Nephron progenitor cell (in vitro differentiated cells): ENCODE measurements around the gene ABCF1.
A peak's percentile ranks its signal among the peaks of the same experiment; 100 is the strongest.
"Not testable (repeated sequence)": the region's sequence is repeated elsewhere in the genome, so short reads cannot be mapped to it uniquely, and the experiment has no call there.

Experiments
- DNase-seq: peaks from one replicate; pipeline ENCODE4 v3.0.0; 2021
- H3K27ac Mint-ChIP-seq: 2 replicates; pipeline ENCODE4 v1.8.0; 2021; ENCODE audit warnings: mild to moderate bottlenecking, moderate library complexity, mixed read lengths
- H3K27me3 Mint-ChIP-seq: 2 replicates; pipeline ENCODE4 v1.8.0; 2021; ENCODE audit warnings: mild to moderate bottlenecking, low read depth, mixed read lengths; ENCODE audit not compliant: poor library complexity
- H3K36me3 Mint-ChIP-seq: 2 replicates; pipeline ENCODE4 v1.8.0; 2021; ENCODE audit warnings: low read depth, mixed read lengths
- H3K4me1 Mint-ChIP-seq: 2 replicates; pipeline ENCODE4 v1.8.0; 2021; ENCODE audit warnings: mixed read lengths
- H3K4me3 Mint-ChIP-seq: 2 replicates; pipeline ENCODE4 v1.8.0; 2021; ENCODE audit warnings: mild to moderate bottlenecking, moderate library complexity, mixed read lengths
- H3K9me3 Mint-ChIP-seq: 2 replicates; pipeline ENCODE4 v1.8.0; 2021; ENCODE audit warnings: mild to moderate bottlenecking, moderate library complexity, mixed read lengths
- TF ChIP-seq, protein P1 (sequence below): fragments of 200-600 bp; sonication (generic); IDR thresholded peaks from 2 replicates; pipeline ENCODE4 v1.5.0; 2021; ENCODE audit warnings: antibody characterized with exemption

Gene ABCF1

GRCh38 chr6:30571075-30571761 lies at the start of gene ABCF1:
ABCF1 (plus strand) TSS chr6:30571442; CDS start chr6:30571488, 46 bp downstream.
- no peaks in the 10 kb centered on the region for H3K9me3 Mint-ChIP-seq
- H3K4me3 Mint-ChIP-seq, result peak within 1 kb of the TSS; percentile 95
- no peaks in the 10 kb centered on the region for H3K36me3 Mint-ChIP-seq
- TF ChIP-seq, protein P1, sequence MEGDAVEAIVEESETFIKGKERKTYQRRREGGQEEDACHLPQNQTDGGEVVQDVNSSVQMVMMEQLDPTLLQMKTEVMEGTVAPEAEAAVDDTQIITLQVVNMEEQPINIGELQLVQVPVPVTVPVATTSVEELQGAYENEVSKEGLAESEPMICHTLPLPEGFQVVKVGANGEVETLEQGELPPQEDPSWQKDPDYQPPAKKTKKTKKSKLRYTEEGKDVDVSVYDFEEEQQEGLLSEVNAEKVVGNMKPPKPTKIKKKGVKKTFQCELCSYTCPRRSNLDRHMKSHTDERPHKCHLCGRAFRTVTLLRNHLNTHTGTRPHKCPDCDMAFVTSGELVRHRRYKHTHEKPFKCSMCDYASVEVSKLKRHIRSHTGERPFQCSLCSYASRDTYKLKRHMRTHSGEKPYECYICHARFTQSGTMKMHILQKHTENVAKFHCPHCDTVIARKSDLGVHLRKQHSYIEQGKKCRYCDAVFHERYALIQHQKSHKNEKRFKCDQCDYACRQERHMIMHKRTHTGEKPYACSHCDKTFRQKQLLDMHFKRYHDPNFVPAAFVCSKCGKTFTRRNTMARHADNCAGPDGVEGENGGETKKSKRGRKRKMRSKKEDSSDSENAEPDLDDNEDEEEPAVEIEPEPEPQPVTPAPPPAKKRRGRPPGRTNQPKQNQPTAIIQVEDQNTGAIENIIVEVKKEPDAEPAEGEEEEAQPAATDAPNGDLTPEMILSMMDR, result no peak
- H3K27ac Mint-ChIP-seq, result peak within 1 kb of the TSS; percentile 90
- peaks cover 46% of the 10 kb centered on the region for H3K4me1 Mint-ChIP-seq
- DNase-seq, result peak; percentile 100
- peaks cover 16% of the 10 kb centered on the region for H3K27me3 Mint-ChIP-seq

- not testable (repeated sequence) for H3K4me1 Mint-ChIP-seq, DNase-seq, H3K27ac Mint-ChIP-seq, H3K36me3 Mint-ChIP-seq, H3K4me3 Mint-ChIP-seq
- Mint-ChIP-seq H3K9me3 (peaks cover 33% of the 10 kb centered on the region), H3K27me3 (peaks cover 48% of the 10 kb centered on the region)
Measured at GRCh38 chr6:30521952-30522351, 49.3 kb upstream of the ABCF1 start.

GRCh38 chr6:30526444-30526843 lies 44.8 kb upstream of the ABCF1 start:
- not testable (repeated sequence) for H3K36me3 Mint-ChIP-seq, H3K27ac Mint-ChIP-seq, DNase-seq, H3K4me3 Mint-ChIP-seq
- Mint-ChIP-seq H3K4me1 (peaks cover 12% of the 10 kb centered on the region), H3K9me3 (peaks cover 20% of the 10 kb centered on the region), H3K27me3 (peaks cover 49% of the 10 kb centered on the region)

DNA sequence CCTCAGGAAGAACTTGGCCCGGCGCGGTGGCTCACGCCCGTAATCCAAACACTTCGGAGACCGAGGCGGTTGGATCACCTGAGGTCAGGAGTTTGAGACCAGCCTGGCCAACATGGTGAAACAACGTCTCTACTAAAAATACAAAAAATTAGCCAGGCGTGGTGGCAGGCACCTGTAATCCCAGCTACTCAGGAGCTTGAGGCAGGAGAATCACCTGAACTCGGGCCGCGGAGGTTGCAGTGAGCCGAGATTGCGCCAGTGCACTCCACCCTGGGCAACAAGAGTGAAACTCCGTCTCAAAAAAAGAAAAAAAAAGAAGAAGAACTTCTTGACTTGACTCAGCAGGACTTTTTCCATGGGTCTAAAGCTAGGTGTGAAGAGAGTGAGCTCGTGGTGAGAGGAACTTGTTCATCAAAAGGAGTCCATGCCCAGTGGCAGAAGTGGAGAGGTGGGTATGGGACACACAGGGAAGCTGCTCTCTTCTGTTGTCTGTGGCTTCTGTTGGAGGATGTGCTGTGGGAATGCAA lies 41.8 kb upstream of the ABCF1 start:
- peaks cover 11% of the 10 kb centered on the region for H3K9me3 Mint-ChIP-seq
- H3K36me3 Mint-ChIP-seq, DNase-seq, H3K27ac Mint-ChIP-seq, H3K4me3 Mint-ChIP-seq: not testable (repeated sequence)
- peaks cover 26% of the 10 kb centered on the region for H3K27me3 Mint-ChIP-seq
- H3K4me1 Mint-ChIP-seq, result peaks cover 12% of the 10 kb centered on the region

DNA sequence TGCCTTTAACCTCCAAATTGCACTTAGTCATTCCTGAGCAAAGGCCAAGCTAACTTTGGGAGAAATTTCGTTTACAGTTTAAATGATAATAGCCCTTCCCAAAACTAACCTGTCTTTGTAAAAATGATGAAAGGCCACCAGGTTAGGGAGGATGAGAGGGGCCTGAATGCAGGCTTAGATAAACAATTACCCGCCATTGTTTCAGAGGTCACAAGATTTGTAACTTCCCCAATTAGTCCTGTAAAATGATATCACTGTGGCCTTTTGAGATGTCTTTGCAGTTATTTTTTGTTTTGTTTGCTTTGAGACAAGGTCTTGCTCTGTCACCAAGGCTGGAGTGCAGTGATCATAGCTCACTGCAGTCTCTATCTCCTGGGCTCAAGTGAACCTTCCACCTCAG lies 41.2 kb upstream of the ABCF1 start:
- H3K4me1 Mint-ChIP-seq, result peaks cover 12% of the 10 kb centered on the region
- no peaks in the 10 kb centered on the region for H3K36me3 Mint-ChIP-seq
- no peak for DNase-seq
- TF ChIP-seq, protein P1, result no peak
- peaks cover 20% of the 10 kb centered on the region for H3K27me3 Mint-ChIP-seq
- H3K27ac Mint-ChIP-seq, result no peak overlapping the region
- H3K9me3 Mint-ChIP-seq, result peaks cover 6% of the 10 kb centered on the region
- H3K4me3 Mint-ChIP-seq, result no peak overlapping the region

DNA sequence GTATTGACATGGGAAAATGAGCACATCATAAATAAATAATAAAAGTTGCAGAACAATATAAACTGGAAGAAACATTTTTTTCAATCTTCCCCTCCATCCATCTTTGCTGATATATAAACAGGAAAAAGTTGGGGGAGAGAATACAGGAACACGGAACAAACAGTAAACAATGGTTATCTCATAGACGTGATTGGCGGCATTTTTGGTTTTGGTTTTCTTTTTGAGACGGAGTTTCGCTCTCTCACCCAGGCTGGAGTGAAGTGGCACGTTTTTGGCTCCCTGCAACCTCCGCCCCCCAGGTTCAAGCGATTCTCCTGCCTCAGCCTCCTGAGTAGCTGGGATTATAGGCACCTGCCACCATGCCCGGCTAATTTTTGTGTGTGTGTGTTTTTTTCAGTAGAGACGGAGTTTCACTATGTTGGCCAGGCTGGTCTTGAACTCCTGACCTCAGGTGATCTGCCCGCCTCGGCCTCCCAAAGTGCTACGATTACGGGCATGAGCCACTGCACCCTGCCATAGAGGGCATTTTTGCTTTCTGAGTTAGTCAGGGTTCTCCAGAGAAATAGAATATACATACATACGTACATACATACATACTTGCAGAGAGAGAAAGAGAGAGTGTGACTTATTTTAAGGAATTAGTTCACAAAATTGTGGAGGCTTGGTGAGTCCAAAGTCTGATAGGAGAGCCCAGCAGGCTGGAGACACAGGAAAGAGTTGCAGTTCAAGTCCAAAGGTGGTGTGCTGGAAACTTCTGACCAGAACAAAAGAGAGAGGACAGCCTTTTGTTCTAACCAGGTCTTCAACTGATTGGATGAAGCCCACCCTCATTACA lies 37.6 kb upstream of the ABCF1 start:
- no peak for DNase-seq
- Mint-ChIP-seq H3K4me3 (no peak overlapping the region), H3K27ac (no peak overlapping the region), H3K4me1 (peaks cover 12% of the 10 kb centered on the region), H3K9me3 (no peaks in the 10 kb centered on the region), H3K36me3 (no peaks in the 10 kb centered on the region), H3K27me3 (peaks cover 29% of the 10 kb centered on the region)
- TF ChIP-seq, protein P1, result no peak

DNA sequence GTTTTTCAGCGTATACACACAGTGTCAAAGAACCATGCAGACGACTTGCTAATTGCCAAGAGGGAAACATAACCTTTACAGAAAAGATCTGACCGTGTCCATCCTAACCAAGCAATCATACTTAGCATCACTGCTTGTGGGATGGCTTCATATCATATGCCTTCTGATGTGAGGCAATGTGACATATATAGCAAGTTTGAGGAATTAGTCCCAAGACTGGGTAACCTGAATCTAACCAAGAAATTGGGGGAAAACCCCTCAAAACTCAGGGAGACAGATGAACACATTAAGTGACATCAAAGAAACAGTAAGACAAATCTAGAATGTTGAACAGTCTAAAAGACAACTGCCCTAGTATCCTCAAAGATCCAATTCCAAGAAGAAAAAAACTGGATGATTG lies 33.3 kb upstream of the ABCF1 start:
- H3K9me3 Mint-ChIP-seq, result no peaks in the 10 kb centered on the region
- H3K4me3 Mint-ChIP-seq, result no peak overlapping the region
- TF ChIP-seq, protein P1, result no peak
- H3K4me1 Mint-ChIP-seq, result peaks cover 14% of the 10 kb centered on the region
- no peak overlapping the region for H3K27ac Mint-ChIP-seq
- no peak for DNase-seq
- peaks cover 26% of the 10 kb centered on the region for H3K27me3 Mint-ChIP-seq
- H3K36me3 Mint-ChIP-seq, result no peaks in the 10 kb centered on the region
